HG03432 (cell line): ENCODE measurements around the gene PLPP7.

ENCODE experiments used
- ATAC-seq: cut with Tn5 transposase; IDR thresholded peaks from one replicate; pipeline ENCODE4 v1.9.1; 2021; ENCODE audit warnings: mild to moderate bottlenecking, moderate library complexity; ENCODE audit not compliant: unreplicated experiment

PLPP7 gene

GRCh38 chr9:131302244-131303075 is 12.9 kb downstream of the PLPP7 start:
- no peak for ATAC-seq

GRCh38 chr9:131303381-131304321 is 14.1 kb downstream of the PLPP7 start:
- no peak for ATAC-seq

- no peak for ATAC-seq
These were observed 15.3 kb downstream of the PLPP7 start for GRCh38 chr9:131304676-131305355.

GRCh38 chr9:131306397-131307004 is 17.0 kb downstream of the PLPP7 start:
- ATAC-seq: no peak

GRCh38 chr9:131307974-131308373 is 18.5 kb downstream of the PLPP7 start:
- ATAC-seq: no peak

GRCh38 chr9:131308452-131308851 is 18.9 kb downstream of the PLPP7 start:
- no peak for ATAC-seq

- no peak for ATAC-seq
These were observed 19.5 kb downstream of the PLPP7 start for GRCh38 chr9:131308906-131309529.

GRCh38 chr9:131309530-131310276 is 20.2 kb downstream of the PLPP7 start:
- ATAC-seq: no peak

- no peak for ATAC-seq
These were observed 21.5 kb downstream of the PLPP7 start for GRCh38 chr9:131310833-131311554.

- no peak for ATAC-seq
These were observed 22.7 kb downstream of the PLPP7 start for GRCh38 chr9:131312246-131312645.

GRCh38 chr9:131312822-131313770 is 23.6 kb downstream of the PLPP7 start:
- no peak for ATAC-seq

- ATAC-seq: no peak
These were observed 28.9 kb downstream of the PLPP7 start for GRCh38 chr9:131318231-131319085.

- ATAC-seq: no peak
These were observed 30.0 kb downstream of the PLPP7 start for GRCh38 chr9:131319486-131319885.

- no peak for ATAC-seq
These were observed 30.6 kb downstream of the PLPP7 start for GRCh38 chr9:131320031-131320685.

GRCh38 chr9:131323629-131324028 is 34.1 kb downstream of the PLPP7 start:
- no peak for ATAC-seq
